Type B pancreatic cell (in vitro differentiated cells): Measurements from ENCODE around the gene ETV6. TPM values are rescaled to one million over a fixed set of nuclear protein-coding genes. Genes with fewer than 3 reads are reported as not detected.

Source experiments
- DNase-seq: peaks from one replicate; pipeline ENCODE4 v3.0.0; 2021; ENCODE audit warnings: mixed read lengths; ENCODE audit not compliant: unreplicated experiment; ENCODE audit errors: extremely low spot score
- H3K27ac Mint-ChIP-seq: 2 replicates; pipeline ENCODE4 v1.8.0; 2021; ENCODE audit warnings: mild to moderate bottlenecking, mixed read lengths
- H3K27me3 Mint-ChIP-seq: 2 replicates; pipeline ENCODE4 v1.8.0; 2021; ENCODE audit warnings: mixed read lengths
- H3K36me3 Mint-ChIP-seq: 2 replicates; pipeline ENCODE4 v1.8.0; 2021; ENCODE audit warnings: mixed read lengths
- H3K4me1 Mint-ChIP-seq: one replicate; pipeline ENCODE4 v1.8.0; 2021; ENCODE audit warnings: mixed read lengths; ENCODE audit not compliant: unreplicated experiment
- H3K4me3 Mint-ChIP-seq: 2 replicates; pipeline ENCODE4 v1.8.0; 2021; ENCODE audit warnings: mild to moderate bottlenecking, mixed read lengths
- H3K9me3 Mint-ChIP-seq: 2 replicates; pipeline ENCODE4 v1.8.0; 2021; ENCODE audit warnings: mixed read lengths
- total RNA-seq: library from RNA; stranded (reverse); gene quantifications from 2 replicates; pipeline ENCODE4 v1.2.1, GENCODE V29; 2021; ENCODE audit warnings: low replicate concordance
- TF ChIP-seq, protein P1 (sequence below): fragments of 200-600 bp; sonication (generic); conservative IDR thresholded peaks from 2 replicates; pipeline ENCODE4 v1.5.0; 2021; ENCODE audit warnings: antibody characterized with exemption, mild to moderate bottlenecking

The ETV6 gene
- total RNA-seq, 1 donor from 2014 or later: 26.5 TPM

DNA sequence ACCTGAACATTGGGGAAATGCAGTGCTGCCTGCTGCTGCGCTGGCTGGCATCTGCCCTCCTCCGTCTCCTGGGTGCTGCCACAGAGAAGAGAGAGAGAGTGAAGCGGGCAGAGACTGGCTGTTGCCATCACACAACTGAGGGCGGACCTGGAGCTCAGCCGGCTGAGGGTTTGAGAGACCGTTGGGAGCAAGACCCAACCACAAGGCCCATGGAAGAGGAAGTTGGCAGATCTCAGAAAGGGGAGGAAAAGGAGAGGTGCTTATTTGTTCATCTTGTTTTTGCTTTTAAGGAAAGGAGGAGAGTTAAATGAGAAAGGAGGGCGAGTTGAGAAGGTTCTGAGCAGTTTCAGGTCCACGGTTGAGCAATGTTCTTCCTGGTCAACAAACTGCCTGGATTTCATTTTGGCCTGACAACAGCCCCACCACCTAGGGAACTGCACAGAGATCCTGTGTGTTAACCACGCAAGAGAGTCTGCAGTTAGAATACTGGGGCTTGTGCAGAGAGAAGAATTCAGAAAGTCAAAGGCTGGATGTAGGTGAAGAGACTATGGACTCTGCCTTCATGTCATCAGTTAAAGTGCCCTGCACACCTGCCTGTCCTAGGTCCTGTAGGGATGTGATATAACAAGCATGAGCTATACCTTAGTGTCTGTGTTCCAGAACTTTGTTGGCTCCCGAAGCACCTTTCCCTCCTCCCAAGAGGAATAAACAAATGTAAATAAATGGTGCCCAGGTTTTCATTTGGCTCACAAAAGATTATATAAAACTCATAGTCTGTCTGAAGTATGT is 124.6 kb downstream of the ETV6 start:
- no peak for DNase-seq
- H3K27ac Mint-ChIP-seq: no peak overlapping the region
- H3K27me3 Mint-ChIP-seq: no peaks in the 10 kb centered on the region
- H3K9me3 Mint-ChIP-seq: peaks cover 5% of the 10 kb centered on the region
- TF ChIP-seq, protein P1, sequence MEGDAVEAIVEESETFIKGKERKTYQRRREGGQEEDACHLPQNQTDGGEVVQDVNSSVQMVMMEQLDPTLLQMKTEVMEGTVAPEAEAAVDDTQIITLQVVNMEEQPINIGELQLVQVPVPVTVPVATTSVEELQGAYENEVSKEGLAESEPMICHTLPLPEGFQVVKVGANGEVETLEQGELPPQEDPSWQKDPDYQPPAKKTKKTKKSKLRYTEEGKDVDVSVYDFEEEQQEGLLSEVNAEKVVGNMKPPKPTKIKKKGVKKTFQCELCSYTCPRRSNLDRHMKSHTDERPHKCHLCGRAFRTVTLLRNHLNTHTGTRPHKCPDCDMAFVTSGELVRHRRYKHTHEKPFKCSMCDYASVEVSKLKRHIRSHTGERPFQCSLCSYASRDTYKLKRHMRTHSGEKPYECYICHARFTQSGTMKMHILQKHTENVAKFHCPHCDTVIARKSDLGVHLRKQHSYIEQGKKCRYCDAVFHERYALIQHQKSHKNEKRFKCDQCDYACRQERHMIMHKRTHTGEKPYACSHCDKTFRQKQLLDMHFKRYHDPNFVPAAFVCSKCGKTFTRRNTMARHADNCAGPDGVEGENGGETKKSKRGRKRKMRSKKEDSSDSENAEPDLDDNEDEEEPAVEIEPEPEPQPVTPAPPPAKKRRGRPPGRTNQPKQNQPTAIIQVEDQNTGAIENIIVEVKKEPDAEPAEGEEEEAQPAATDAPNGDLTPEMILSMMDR: no peak
- peaks cover 32% of the 10 kb centered on the region for H3K36me3 Mint-ChIP-seq
- no peak overlapping the region for H3K4me3 Mint-ChIP-seq
- H3K4me1 Mint-ChIP-seq: peaks cover 25% of the 10 kb centered on the region

DNA sequence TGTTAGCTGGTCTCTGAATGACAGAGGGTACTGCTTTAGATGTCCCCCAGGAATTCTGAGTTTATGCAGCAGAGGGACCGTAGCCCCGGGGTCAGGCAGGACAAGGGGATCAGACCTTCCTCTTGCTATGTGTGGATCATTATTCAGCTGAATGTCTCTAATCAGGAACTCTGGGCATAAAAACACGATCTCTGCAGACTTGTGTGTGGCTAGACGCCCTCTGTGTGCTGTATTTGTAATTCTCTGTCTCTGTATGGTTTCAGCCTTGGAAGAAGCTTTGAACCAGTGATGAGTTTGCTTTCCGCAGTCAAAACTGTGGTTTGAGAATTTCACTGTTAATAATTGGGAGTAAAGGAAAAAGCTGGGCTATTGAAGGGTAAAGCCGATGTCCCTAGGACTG is 125.3 kb downstream of the ETV6 start:
- peaks cover 24% of the 10 kb centered on the region for H3K36me3 Mint-ChIP-seq
- H3K27ac Mint-ChIP-seq: no peak overlapping the region
- TF ChIP-seq, protein P1: no peak
- DNase-seq: no peak
- peaks cover 5% of the 10 kb centered on the region for H3K9me3 Mint-ChIP-seq
- H3K4me1 Mint-ChIP-seq: peaks cover 26% of the 10 kb centered on the region
- no peaks in the 10 kb centered on the region for H3K27me3 Mint-ChIP-seq
- no peak overlapping the region for H3K4me3 Mint-ChIP-seq

DNA sequence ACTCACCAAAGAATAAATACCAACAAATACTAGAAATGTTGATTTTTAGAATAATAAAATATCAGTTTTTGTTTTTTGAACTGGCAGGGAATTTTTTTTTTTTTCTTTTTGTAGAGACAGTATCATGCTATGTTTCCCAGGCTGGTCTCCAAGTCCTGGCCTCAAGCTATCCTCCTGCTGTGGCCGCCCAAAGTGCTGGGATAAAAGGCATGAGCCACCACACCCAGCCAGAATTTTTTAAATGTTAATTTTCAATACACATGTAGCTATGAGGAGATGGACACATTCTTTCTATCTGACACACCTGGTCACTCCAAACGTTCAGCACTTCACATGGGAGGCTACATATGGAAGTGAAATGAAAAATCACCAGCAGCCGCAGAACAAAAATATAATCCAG is 126.8 kb downstream of the ETV6 start:
- Mint-ChIP-seq H3K27me3 (no peaks in the 10 kb centered on the region), H3K4me3 (no peak overlapping the region), H3K36me3 (peaks cover 22% of the 10 kb centered on the region), H3K4me1 (peaks cover 26% of the 10 kb centered on the region), H3K27ac (no peak overlapping the region), H3K9me3 (peaks cover 5% of the 10 kb centered on the region)
- TF ChIP-seq, protein P1: no peak
- DNase-seq: no peak

DNA sequence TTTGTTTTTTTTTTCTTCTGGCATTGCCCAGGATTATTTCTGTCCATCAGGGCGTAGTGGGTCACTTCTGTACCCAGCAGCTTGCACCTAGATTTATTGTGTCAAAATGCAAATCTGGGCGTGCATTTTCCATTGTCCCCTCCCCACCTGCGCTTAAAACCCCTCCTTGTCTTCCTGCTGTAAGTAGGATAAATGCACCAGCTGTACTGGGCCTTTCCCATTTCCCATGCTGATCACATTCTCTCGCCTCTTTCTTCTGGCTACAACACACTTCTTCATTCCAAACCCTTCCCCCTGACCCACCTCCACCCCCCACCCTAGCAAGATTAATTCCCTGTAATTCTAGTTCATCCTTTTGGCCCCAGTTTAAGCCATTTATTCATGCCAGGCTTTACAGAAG is 128.0 kb downstream of the ETV6 start:
- Mint-ChIP-seq H3K9me3 (peaks cover 2% of the 10 kb centered on the region), H3K27me3 (no peaks in the 10 kb centered on the region), H3K4me1 (peaks cover 22% of the 10 kb centered on the region), H3K36me3 (peaks cover 18% of the 10 kb centered on the region), H3K4me3 (no peak overlapping the region), H3K27ac (no peak overlapping the region)
- TF ChIP-seq, protein P1: no peak
- no peak for DNase-seq

DNA sequence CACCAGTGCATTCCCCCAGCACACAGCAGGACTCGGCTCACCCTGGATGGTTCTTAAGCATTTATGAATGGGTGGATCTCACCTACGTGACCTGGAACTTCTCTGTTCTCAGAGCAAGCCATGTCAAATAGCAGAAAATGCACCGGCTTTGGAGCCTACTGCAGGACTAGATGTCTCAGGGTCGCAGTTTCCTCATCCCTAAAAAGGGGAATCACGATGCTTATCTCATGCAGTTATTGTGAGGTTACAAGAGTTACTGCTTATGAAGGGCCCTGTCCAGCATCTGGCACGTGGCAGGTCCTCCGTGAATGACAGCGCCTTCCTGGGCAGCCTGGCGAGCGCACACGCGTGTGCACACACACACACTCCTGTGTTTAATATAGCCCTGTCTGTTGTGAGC is 128.5 kb downstream of the ETV6 start:
- Mint-ChIP-seq H3K4me1 (peaks cover 22% of the 10 kb centered on the region), H3K27me3 (no peaks in the 10 kb centered on the region), H3K9me3 (no peaks in the 10 kb centered on the region), H3K27ac (no peak overlapping the region), H3K4me3 (no peak overlapping the region), H3K36me3 (peaks cover 20% of the 10 kb centered on the region)
- TF ChIP-seq, protein P1: no peak
- DNase-seq: no peak
